ENCODE data around the gene OR6S1. TPM values are rescaled to one million over a fixed set of nuclear protein-coding genes. Genes with fewer than 3 reads are reported as not detected.

Gene OR6S1
- total RNA-seq, 1 donor from 2014 or later = not detected

GRCh38 chr14:20632831-20633691 lies 8.4 kb downstream of the OR6S1 start:
- intact Hi-C loops (cut with DNase I) = no loop called here
- DNase-seq (no peak), ATAC-seq (peak; percentile 64)
- peak overlapping the region; percentile 31 for H3K4me3 ChIP-seq
- H3K27me3 ChIP-seq = peaks cover 31% of the 10 kb centered on the region
- TF ChIP-seq, protein P1, sequence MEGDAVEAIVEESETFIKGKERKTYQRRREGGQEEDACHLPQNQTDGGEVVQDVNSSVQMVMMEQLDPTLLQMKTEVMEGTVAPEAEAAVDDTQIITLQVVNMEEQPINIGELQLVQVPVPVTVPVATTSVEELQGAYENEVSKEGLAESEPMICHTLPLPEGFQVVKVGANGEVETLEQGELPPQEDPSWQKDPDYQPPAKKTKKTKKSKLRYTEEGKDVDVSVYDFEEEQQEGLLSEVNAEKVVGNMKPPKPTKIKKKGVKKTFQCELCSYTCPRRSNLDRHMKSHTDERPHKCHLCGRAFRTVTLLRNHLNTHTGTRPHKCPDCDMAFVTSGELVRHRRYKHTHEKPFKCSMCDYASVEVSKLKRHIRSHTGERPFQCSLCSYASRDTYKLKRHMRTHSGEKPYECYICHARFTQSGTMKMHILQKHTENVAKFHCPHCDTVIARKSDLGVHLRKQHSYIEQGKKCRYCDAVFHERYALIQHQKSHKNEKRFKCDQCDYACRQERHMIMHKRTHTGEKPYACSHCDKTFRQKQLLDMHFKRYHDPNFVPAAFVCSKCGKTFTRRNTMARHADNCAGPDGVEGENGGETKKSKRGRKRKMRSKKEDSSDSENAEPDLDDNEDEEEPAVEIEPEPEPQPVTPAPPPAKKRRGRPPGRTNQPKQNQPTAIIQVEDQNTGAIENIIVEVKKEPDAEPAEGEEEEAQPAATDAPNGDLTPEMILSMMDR (IDR thresholded peaks at IDR 0.05) = no peak
- no peaks in the 10 kb centered on the region for H3K36me3 ChIP-seq
- H3K4me1 ChIP-seq = peaks cover 22% of the 10 kb centered on the region
- H3K27ac ChIP-seq = no peak overlapping the region
- H3K9me3 ChIP-seq = no peaks in the 10 kb centered on the region

DNA sequence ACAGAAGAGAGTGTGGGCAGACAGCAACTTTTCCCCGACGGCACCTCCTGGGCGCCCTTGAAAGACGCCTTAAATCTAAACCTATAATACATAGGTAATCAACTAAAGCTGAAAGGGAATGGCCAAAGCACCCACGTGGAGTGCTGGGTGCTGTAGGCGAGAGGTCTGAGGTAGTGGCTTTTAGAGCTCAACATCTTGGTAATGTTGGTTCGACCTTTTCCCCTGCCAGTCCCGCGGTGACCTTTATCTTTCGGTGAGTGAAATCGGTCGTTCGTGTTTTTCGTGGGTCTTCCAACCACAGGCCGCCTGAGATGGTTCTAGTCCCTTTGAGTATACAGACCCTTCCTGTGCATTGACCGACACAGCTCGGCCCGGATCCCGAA lies 9.1 kb downstream of the OR6S1 start:
- intact Hi-C loops (cut with DNase I) = no loop called here
- no peaks in the 10 kb centered on the region for H3K36me3 ChIP-seq
- DNase-seq = no peak
- TF ChIP-seq, protein P1 (IDR thresholded peaks at IDR 0.05) = no peak
- no peaks in the 10 kb centered on the region for H3K9me3 ChIP-seq
- peaks cover 22% of the 10 kb centered on the region for H3K4me1 ChIP-seq
- H3K27ac ChIP-seq = no peak overlapping the region
- ATAC-seq = no peak
- H3K27me3 ChIP-seq = peaks cover 33% of the 10 kb centered on the region
- H3K4me3 ChIP-seq = peak overlapping the region; percentile 31

- Histone ChIP-seq H3K4me1 (peaks cover 22% of the 10 kb centered on the region), H3K27me3 (peaks cover 37% of the 10 kb centered on the region), H3K27ac (no peak overlapping the region), H3K9me3 (no peaks in the 10 kb centered on the region), H3K36me3 (no peaks in the 10 kb centered on the region), H3K4me3 (peak overlapping the region; percentile 31)
- peak; percentile 76 for DNase-seq
- peak; percentile 65 for ATAC-seq
- TF ChIP-seq, protein P1 (IDR thresholded peaks at IDR 0.05) = no peak
- intact Hi-C loops (cut with DNase I) = no loop called here
These were observed 9.6 kb downstream of the OR6S1 start for GRCh38 chr14:20631880-20632389.

GRCh38 chr14:20631023-20631879 lies 10.2 kb downstream of the OR6S1 start:
- H3K9me3 ChIP-seq = no peaks in the 10 kb centered on the region
- TF ChIP-seq, protein P1 (IDR thresholded peaks at IDR 0.05) = no peak
- intact Hi-C loops (cut with DNase I) = no loop called here
- H3K27me3 ChIP-seq = peaks cover 43% of the 10 kb centered on the region
- no peaks in the 10 kb centered on the region for H3K36me3 ChIP-seq
- no peak overlapping the region for H3K27ac ChIP-seq
- peaks cover 22% of the 10 kb centered on the region for H3K4me1 ChIP-seq
- ATAC-seq = peak; percentile 39
- peak overlapping the region; percentile 31 for H3K4me3 ChIP-seq
- no peak for DNase-seq

DNA sequence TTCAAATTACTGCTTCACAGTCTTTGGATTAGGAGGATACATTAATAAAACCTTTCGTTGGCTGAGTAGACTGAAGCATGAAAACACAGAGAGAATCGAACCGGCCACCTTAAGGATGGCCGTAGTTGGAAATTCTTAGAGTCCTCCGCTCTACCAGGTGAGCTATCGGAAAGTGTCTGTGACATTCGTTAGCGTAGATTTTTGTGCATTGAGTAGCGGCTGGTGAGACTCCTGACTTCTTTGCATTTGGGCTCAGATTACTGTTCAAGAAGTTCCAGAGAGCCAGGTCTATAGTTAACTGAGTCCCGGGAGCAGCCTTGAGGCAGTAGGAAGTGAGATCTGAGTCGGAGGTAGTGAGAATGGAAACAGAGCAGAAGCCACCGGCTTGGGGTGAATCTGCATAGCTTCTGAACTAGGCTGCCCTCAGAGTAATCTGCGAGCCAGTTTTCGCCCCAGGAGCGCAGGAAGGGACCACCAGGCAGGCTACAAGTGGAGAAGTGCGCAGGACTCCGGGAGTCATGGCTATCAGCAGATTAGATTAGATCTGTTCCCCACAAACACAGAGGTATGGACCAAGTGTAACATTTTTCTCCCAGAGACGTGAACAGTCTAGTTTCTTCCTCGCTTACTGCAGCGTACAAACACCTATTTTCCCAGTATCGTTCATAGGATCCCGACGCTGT lies 11.0 kb downstream of the OR6S1 start:
- TF ChIP-seq, protein P1 (IDR thresholded peaks at IDR 0.05) = no peak
- Histone ChIP-seq H3K27ac (no peak overlapping the region), H3K27me3 (peaks cover 45% of the 10 kb centered on the region), H3K36me3 (no peaks in the 10 kb centered on the region), H3K4me1 (peaks cover 22% of the 10 kb centered on the region), H3K9me3 (no peaks in the 10 kb centered on the region), H3K4me3 (peak overlapping the region; percentile 31)
- intact Hi-C loops (cut with DNase I) = no loop called here
- ATAC-seq = peak; percentile 46
- DNase-seq = no peak

All from upper lobe of right lung (tissue), 1 donor.